NOMO-1 (cell line): Measurements from ENCODE around the gene TMEM240.
"Not testable (repeated sequence)": the region's sequence is repeated elsewhere in the genome, so short reads cannot be mapped to it uniquely, and the experiment has no call there.

Experiments
- DNase-seq, 2 experiments: peaks; one replicate each; lab custom pipeline; 2025; ENCODE audit not compliant: unreplicated experiment in 2 of 2; lab: John Stamatoyannopoulos, UW

The TMEM240 gene

GRCh38 chr1:1558591-1558990 is 18.2 kb upstream of the TMEM240 start:
- no peak for DNase-seq

- not testable (repeated sequence) for DNase-seq
Measured at GRCh38 chr1:1557688-1558087, 17.3 kb upstream of the TMEM240 start.

GRCh38 chr1:1556961-1557360 is 16.5 kb upstream of the TMEM240 start:
- DNase-seq, result not testable (repeated sequence)

- no peak for DNase-seq
Measured at GRCh38 chr1:1556505-1556904, 16.1 kb upstream of the TMEM240 start.

GRCh38 chr1:1554926-1555915 is 14.8 kb upstream of the TMEM240 start:
- no peak for DNase-seq

GRCh38 chr1:1554550-1554925 is 14.1 kb upstream of the TMEM240 start:
- DNase-seq, result no peak

GRCh38 chr1:1553821-1554494 is 13.5 kb upstream of the TMEM240 start:
- no peak for DNase-seq

GRCh38 chr1:1552263-1552639 is 11.8 kb upstream of the TMEM240 start:
- no peak for DNase-seq

GRCh38 chr1:1551524-1552262 is 11.3 kb upstream of the TMEM240 start:
- no peak for DNase-seq

- DNase-seq, result no peak
Measured at GRCh38 chr1:1550591-1551432, 10.4 kb upstream of the TMEM240 start.

- DNase-seq, result no peak
Measured at GRCh38 chr1:1550087-1550486, 9.7 kb upstream of the TMEM240 start.

GRCh38 chr1:1548591-1548990 is 8.2 kb upstream of the TMEM240 start:
- no peak for DNase-seq

- DNase-seq, result no peak
Measured at GRCh38 chr1:1547476-1547875, 7.1 kb upstream of the TMEM240 start.

GRCh38 chr1:1547011-1547410 is 6.6 kb upstream of the TMEM240 start:
- no peak for DNase-seq

GRCh38 chr1:1545946-1546737 is 5.7 kb upstream of the TMEM240 start:
- no peak for DNase-seq

GRCh38 chr1:1544544-1544943 is 4.1 kb upstream of the TMEM240 start:
- no peak for DNase-seq

- DNase-seq, result no peak
Measured at GRCh38 chr1:1543706-1544099, 3.3 kb upstream of the TMEM240 start.

- no peak for DNase-seq
Measured at GRCh38 chr1:1542766-1543705, 2.6 kb upstream of the TMEM240 start.
